GM08714 (cell line): ENCODE data around the gene GRPEL2.

Experiments
- H3K4me3 ChIP-seq: fragments of 200-500 bp; sonication (Bioruptor generic); 2 replicates; pipeline ENCODE4 v1.5.1; 2014; ENCODE audit warnings: mild to moderate bottlenecking, low read length, inconsistent platforms
- ZNF274 ChIP-seq: IDR thresholded peaks from 2 replicates; pipeline ENCODE4 v1.6.1; 2012; ENCODE audit warnings: mild to moderate bottlenecking, low read depth, low read length

The GRPEL2 gene

GRCh38 chr5:149310947-149311658 is 34.2 kb upstream of the GRPEL2 start:
- TF ChIP-seq ZNF274, result no peak
- no peak overlapping the region for H3K4me3 ChIP-seq

GRCh38 chr5:149313151-149313841 is 32.0 kb upstream of the GRPEL2 start:
- TF ChIP-seq ZNF274, result no peak

GRCh38 chr5:149314571-149315111 is 30.7 kb upstream of the GRPEL2 start:
- TF ChIP-seq ZNF274, result no peak
- H3K4me3 ChIP-seq, result no peak overlapping the region

More at GRCh38 chr5:149313151-149313841, 32.0 kb upstream of the GRPEL2 start:
- H3K4me3 ChIP-seq, result no peak overlapping the region

GRCh38 chr5:149315753-149316152 is 29.5 kb upstream of the GRPEL2 start:
- H3K4me3 ChIP-seq, result no peak overlapping the region
- no peak for TF ChIP-seq ZNF274

GRCh38 chr5:149317281-149318048 is 27.8 kb upstream of the GRPEL2 start:
- H3K4me3 ChIP-seq, result no peak overlapping the region
- no peak for TF ChIP-seq ZNF274

GRCh38 chr5:149319174-149319573 is 26.1 kb upstream of the GRPEL2 start:
- no peak for TF ChIP-seq ZNF274

GRCh38 chr5:149320791-149321330 is 24.4 kb upstream of the GRPEL2 start:
- no peak overlapping the region for H3K4me3 ChIP-seq
- no peak for TF ChIP-seq ZNF274

More at GRCh38 chr5:149319174-149319573, 26.1 kb upstream of the GRPEL2 start:
- no peak overlapping the region for H3K4me3 ChIP-seq

- H3K4me3 ChIP-seq, result no peak overlapping the region
- TF ChIP-seq ZNF274, result no peak
These were observed 22.8 kb upstream of the GRPEL2 start for GRCh38 chr5:149322518-149322917.

GRCh38 chr5:149323210-149323609 is 22.1 kb upstream of the GRPEL2 start:
- no peak for TF ChIP-seq ZNF274

GRCh38 chr5:149323621-149324205 is 21.6 kb upstream of the GRPEL2 start:
- no peak overlapping the region for H3K4me3 ChIP-seq
- no peak for TF ChIP-seq ZNF274

More at GRCh38 chr5:149323210-149323609, 22.1 kb upstream of the GRPEL2 start:
- H3K4me3 ChIP-seq, result no peak overlapping the region

- no peak overlapping the region for H3K4me3 ChIP-seq
- no peak for TF ChIP-seq ZNF274
These were observed 20.7 kb upstream of the GRPEL2 start for GRCh38 chr5:149324641-149325040.

- H3K4me3 ChIP-seq, result no peak overlapping the region
- TF ChIP-seq ZNF274, result no peak
These were observed 20.0 kb upstream of the GRPEL2 start for GRCh38 chr5:149325166-149325735.

- H3K4me3 ChIP-seq, result no peak overlapping the region
- no peak for TF ChIP-seq ZNF274
These were observed 19.4 kb upstream of the GRPEL2 start for GRCh38 chr5:149325894-149326293.
